K562 (cell line): ENCODE data around the gene PPP4C. TPM values are rescaled to one million over a fixed set of nuclear protein-coding genes. Genes with fewer than 3 reads are reported as not detected.
A peak's percentile ranks its signal among the peaks of the same experiment; 100 is the strongest.

Experiments used
- CBX5 ChIP-seq: IDR thresholded peaks from 2 replicates; pipeline ENCODE4 v1.6.1; 2014; ENCODE audit warnings: low read depth, borderline replicate concordance
- CCAR2 ChIP-seq: fragments of 200-400 bp; formaldehyde crosslinking; IDR thresholded peaks from 2 replicates; pipeline ENCODE4 v1.6.1; 2017; ENCODE audit warnings: mild to moderate bottlenecking, low read depth, low read length
- NFIC ChIP-seq: fragments of 450-650 bp; IDR thresholded peaks from 2 replicates; pipeline ENCODE4 v1.6.1; 2017; ENCODE audit warnings: mild to moderate bottlenecking, inconsistent platforms
- PHF8 ChIP-seq: fragments of 200-600 bp; sonication (generic); IDR thresholded peaks from 2 replicates; pipeline ENCODE4 v1.6.1; 2012; ENCODE audit warnings: mixed run types, mild to moderate bottlenecking, inconsistent platforms, low read length, moderate library complexity, borderline replicate concordance
- POLR2B ChIP-seq: fragments of 450-650 bp; IDR thresholded peaks from 2 replicates; pipeline ENCODE4 v1.6.1; 2018; ENCODE audit warnings: low read depth; ENCODE audit not compliant: partially characterized antibody
- POLR2G ChIP-seq: fragments of 200-400 bp; formaldehyde crosslinking; IDR thresholded peaks from 2 replicates; pipeline ENCODE4 v1.6.1; 2017; ENCODE audit warnings: low read depth, mild to moderate bottlenecking, antibody characterized with exemption, low read length, moderate library complexity
- RBFOX2 ChIP-seq: fragments of 200-400 bp; formaldehyde crosslinking; IDR thresholded peaks from 2 replicates; pipeline ENCODE4 v1.6.1; 2017; ENCODE audit warnings: low read depth, mild to moderate bottlenecking, low read length, moderate library complexity
- RBM14 ChIP-seq: fragments of 200-400 bp; formaldehyde crosslinking; IDR thresholded peaks from 2 replicates; pipeline ENCODE4 v1.6.1; 2018; ENCODE audit warnings: low read depth, mild to moderate bottlenecking, low read length, moderate library complexity, borderline replicate concordance; ENCODE audit not compliant: insufficient read depth
- SLC30A9 ChIP-seq: fragments of 250-450 bp; sonication (Bioruptor Pico); IDR thresholded peaks from 2 replicates; pipeline ENCODE4 v1.8.0; 2022; ENCODE audit warnings: mild to moderate bottlenecking, moderate library complexity
- ZFX ChIP-seq: sonication (generic); formaldehyde crosslinking; IDR thresholded peaks from 2 replicates; pipeline ENCODE4 v1.8.0; 2022; ENCODE audit warnings: mild to moderate bottlenecking, missing genetic modification reagents, moderate library complexity
- ZNF263 ChIP-seq: sonication (generic); formaldehyde crosslinking; IDR thresholded peaks from 2 replicates; pipeline ENCODE4 v1.8.0; 2022; ENCODE audit warnings: mild to moderate bottlenecking, missing genetic modification reagents, borderline replicate concordance
- polyA plus RNA-seq, 8 experiments: library from polyadenylated mRNA; depleted of rRNA in 4 of 8; stranded (reverse) in 5 of 8; unstranded in 3 of 8; fragments of >200 nt; fragmentation: Nextera tagmentation in 2 of 8; fragmentation: Illumina TruSeq in 1 of 8; extraction: Ambion mirVana in 2 of 8; extraction: Trizol in 1 of 8; gene quantifications; 2 replicates each; pipeline versions ENCODE4 v1.2.1 to v1.2.3, GENCODE V29; 2011 to 2014; ENCODE audit warnings: inconsistent platforms in 1 of 8, missing spikeins in 1 of 8
- total RNA-seq, 7 experiments: library from RNA; depleted of rRNA in 6 of 7; stranded (reverse); fragments of >200 nt in 6 of 7; fragmentation: Illumina TruSeq in 2 of 7; extraction: Trizol in 2 of 7; gene quantifications; 2 replicates each; pipeline versions ENCODE4 v1.2.1 to v1.2.3, GENCODE V29; 2011 to 2021; ENCODE audit warnings: low replicate concordance in 1 of 7
- TF ChIP-seq, protein P1 (sequence below): sonication (generic); formaldehyde crosslinking; IDR thresholded peaks from 2 replicates; pipeline ENCODE4 v1.8.0; 2022; ENCODE audit warnings: missing genetic modification reagents, mild to moderate bottlenecking, moderate library complexity, borderline replicate concordance
- TF ChIP-seq, protein P2 (sequence below): sonication (generic); formaldehyde crosslinking; IDR thresholded peaks from 2 replicates; pipeline ENCODE4 v1.8.0; 2022; ENCODE audit warnings: mild to moderate bottlenecking, missing genetic modification reagents

Gene PPP4C
- total and polyA plus RNA-seq, 9 of the 15 experiments (the other 6 are each of a cell fraction or from before 2014, with no cell fraction given): 3.5 to 183 (median 131) TPM

DNA sequence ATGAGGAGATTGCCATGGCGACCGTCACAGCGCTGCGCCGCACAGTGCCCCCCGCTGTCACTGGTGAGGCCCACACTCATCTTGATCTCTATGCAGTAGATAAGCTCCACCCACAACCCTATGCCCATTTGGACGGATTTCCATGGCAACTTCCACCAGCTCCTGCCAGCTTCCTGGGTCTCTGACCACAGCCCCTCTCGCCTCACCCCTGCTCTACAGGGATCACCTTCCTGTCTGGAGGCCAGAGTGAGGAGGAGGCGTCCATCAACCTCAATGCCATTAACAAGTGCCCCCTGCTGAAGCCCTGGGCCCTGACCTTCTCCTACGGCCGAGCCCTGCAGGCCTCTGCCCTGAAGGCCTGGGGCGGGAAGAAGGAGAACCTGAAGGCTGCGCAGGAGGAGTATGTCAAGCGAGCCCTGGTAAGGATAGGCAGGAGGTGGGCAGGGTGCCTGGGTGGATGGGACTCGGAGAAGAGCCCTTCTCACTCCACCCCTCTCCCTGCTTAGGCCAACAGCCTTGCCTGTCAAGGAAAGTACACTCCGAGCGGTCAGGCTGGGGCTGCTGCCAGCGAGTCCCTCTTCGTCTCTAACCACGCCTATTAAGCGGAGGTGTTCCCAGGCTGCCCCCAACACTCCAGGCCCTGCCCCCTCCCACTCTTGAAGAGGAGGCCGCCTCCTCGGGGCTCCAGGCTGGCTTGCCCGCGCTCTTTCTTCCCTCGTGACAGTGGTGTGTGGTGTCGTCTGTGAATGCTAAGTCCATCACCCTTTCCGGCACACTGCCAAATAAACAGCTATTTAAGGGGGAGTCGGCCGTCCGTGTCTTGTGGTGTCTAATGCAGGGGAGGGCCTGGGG, 6.0 kb upstream of the PPP4C start (continued):
- TF ChIP-seq PHF8 (no peak), NFIC (peak; percentile 40; the same call in 1 of the 2 replicates), SLC30A9 (CRISPR knock-in tag) (no peak), RBFOX2 (peak; percentile 59), RBM14 (no peak), POLR2B (no peak), ZFX (CRISPR knock-in tag) (peak; percentile 41; the same call in 1 of the 2 replicates), CCAR2 (no peak), POLR2G (peak; percentile 56), ZNF263 (0 out of 2 replicates have a peak, but pooled peaks have one; percentile 18), CBX5 (no peak)
- TF ChIP-seq, protein P1, sequence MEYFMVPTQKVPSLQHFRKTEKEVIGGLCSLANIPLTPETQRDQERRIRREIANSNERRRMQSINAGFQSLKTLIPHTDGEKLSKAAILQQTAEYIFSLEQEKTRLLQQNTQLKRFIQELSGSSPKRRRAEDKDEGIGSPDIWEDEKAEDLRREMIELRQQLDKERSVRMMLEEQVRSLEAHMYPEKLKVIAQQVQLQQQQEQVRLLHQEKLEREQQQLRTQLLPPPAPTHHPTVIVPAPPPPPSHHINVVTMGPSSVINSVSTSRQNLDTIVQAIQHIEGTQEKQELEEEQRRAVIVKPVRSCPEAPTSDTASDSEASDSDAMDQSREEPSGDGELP (CRISPR knock-in tag): 0 out of 2 replicates have a peak, but pooled peaks have one; percentile 23
- TF ChIP-seq, protein P2, sequence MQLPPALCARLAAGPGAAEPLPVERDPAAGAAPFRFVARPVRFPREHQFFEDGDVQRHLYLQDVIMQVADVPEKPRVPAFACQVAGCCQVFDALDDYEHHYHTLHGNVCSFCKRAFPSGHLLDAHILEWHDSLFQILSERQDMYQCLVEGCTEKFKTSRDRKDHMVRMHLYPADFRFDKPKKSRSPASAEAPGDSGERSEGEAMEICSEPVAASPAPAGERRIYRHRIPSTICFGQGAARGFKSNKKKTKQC (CRISPR knock-in tag): no peak
